Measurements from ENCODE around the gene ZSCAN12.
"Not testable (repeated sequence)": the region's sequence is repeated elsewhere in the genome, so short reads cannot be mapped to it uniquely, and the experiment has no call there.

Gene ZSCAN12

DNA sequence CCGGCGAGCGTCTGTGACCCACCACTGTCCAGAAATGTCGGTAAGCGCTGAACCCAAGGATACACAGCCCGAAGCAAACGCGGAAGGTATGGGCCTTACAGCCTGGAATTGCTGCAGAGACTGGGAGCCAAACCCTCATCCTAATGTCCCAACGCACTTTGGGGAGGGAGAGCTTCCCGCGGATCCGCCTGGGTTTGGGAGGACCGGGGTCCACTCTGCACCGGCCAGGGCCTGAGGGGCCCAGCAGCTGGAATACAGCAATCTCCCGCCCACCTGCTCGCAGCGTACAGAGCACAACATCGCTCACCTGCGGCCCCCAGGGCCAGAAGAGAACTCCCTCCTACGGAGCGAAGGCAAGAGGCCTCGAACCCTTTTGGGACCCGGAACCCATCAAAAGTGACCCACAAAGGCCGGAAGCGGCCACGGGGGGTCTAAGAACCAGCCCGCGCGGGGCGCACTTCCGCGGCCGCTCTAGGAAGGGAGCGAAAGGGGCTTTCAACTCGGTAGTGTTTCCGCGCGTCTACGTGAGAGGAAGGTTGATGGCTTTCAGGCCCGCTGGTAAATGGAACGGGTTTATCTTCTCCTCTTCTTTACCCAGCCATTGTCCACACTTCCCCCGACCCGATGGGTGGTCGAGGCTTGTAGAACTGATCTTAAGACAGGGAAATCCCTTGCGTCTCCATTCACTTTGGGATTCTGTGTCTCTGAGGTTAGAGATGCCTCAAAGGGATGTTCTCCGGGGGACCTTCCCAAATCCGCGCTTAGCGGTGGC lies at the start of gene ZSCAN12:
Gene ZSCAN12, minus strand, starts transcription at position 398 of the 772 bp plus-strand sequence. CDS start 1,342 bp downstream, outside the sequence.
- in situ Hi-C loops (cut with MboI; ENCODE audit: low sequenced_read_pairs), result no loop called here

DNA sequence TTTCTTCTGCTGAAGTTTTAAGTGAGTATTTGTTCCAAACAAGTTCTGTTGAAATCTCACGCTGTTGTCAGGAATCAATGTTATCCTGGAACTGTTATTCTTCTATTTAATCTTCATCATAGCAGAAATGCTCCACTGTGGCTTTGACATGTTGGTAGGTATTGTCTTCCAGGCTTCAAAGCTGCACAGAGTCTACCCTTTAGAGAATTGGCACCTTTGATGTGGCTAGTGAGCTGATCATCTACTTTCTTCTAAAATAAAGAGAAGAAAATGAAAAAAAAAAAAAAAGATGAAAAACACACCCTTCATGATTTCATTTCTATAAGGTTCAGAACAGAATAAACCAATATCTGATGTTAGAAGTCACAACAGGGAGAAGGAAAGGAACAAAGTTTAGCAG lies 49.5 kb upstream of the ZSCAN12 start:
- in situ Hi-C loops (cut with MboI; ENCODE audit: low sequenced_read_pairs), result no loop called here

DNA sequence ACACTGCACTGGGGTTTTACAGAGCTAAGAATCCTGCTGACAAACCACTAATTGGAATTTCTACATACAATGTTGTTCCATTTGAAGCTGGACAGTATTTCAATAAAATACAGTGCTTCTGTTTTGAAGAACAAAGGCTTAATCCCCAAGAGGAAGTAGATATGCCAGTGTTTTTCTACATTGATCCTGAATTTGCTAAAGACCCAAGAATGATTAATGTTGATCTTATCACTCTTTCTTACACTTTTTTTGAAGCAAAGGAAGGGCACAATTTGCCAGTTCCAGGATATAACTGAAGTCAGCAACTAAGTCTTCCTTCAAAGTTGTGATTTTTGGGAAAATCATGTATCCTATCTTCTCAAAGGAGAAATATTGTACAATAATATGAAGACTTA lies 48.0 kb upstream of the ZSCAN12 start:
- in situ Hi-C loops (cut with MboI; ENCODE audit: low sequenced_read_pairs), result not testable (repeated sequence)

DNA sequence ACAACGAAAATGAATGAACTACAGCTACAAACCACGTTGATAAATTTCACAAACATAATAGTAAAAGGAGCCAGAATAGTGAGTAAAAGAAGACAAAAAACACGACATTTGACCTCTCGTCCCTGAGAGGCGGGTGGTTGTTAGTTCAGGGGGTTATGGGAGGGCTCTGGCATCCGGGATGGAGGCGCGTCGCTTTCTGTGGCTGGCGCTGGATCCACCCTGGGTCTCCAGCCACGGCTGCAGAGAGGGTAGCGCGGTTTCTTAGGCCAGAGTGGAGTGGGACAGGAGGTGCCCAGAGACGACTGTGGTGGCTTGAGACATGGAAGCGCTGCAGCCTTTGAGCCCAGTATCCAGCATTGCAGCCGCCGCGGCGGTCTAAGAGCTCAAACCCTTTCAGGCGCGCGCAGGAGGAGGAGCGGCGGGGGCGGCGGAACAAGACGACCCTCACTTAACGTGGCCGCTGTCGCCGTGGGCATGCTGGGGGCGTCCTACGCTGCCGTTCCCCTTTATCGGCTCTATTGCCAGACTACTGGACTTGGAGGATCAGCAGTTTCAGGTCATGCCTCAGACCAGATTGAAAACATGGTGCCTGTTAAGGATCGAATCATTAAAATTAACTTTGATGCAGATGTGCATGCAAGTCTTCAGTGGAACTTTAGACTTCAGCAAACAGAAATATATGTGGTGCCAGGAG lies 47.4 kb upstream of the ZSCAN12 start:
- in situ Hi-C loops (cut with MboI; ENCODE audit: low sequenced_read_pairs), result no loop called here

DNA sequence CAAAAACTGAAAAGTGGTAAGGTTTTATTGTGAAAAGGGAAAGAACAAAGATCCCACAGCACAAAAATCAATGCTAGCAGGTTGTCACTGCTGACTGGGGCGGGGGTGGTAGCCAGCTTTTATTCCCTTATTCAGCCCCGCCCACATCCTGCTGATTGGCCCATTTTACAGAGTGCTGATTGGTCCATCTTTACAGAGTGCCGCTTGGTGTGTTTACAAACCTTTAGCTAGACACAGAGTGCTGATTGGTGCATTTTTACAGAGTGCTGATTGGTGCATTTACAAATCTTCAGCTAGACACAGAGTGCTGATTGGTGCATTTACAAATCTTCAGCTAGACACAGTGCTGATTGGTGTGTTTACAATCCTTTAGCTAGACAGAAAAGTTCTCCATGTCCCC lies 45.2 kb upstream of the ZSCAN12 start:
- in situ Hi-C loops (cut with MboI; ENCODE audit: low sequenced_read_pairs), result not testable (repeated sequence)

DNA sequence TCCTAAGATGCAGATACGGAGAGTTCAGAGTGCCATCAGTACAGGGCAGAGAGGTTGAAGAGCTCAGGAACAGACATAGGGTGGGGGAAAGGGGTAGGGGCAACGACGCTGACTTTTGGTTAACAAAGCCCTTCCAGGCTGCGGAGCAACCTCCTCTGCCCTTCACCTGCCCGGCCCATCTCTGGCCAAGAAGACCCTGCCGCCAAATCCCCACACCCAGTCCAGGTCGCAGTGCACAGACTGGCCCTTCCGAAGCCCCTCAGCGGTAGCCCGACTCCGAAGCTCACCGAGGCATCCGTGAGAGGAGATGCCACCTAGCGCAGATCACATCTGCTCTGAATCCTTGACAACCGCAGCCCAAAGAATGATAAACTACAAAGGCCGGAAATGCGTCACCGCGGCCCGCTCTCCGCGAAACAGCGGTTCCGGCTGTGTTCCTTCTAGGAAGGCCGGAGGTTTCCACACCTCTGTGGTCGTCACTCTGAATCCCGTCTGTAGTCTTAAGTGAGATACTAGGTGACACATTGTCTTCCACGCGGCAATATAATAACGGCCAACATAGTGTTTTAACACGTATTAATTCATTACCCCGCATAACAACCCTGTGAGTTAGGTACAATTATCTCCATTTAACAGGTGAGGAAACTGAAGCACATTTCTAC lies 43.7 kb upstream of the ZSCAN12 start, which contains the start of gene ZSCAN23:
Gene ZSCAN23, minus strand, starts transcription at position 380 of the 662 bp plus-strand sequence. CDS start 7,225 bp downstream, outside the sequence.
- in situ Hi-C loops (cut with MboI; ENCODE audit: low sequenced_read_pairs), result no loop called here

DNA sequence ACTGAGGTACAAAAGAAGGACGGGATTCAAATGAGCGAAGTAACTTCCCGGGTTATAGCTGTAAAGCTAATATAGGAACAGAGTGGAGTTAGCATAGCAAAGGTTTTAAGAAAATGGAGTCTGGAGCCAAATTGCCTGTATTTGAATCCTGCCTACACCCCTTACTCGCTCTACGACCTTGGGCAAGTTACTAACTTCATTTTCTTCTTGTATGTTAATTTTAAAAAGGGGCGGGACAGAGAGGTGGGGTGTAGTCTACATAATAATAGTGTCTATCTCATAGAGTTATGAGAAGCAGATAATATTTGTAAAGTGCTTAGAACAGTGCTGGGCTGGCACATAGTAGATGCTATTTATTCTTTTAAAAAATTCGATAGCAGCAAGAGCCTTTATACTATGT lies 43.0 kb upstream of the ZSCAN12 start:
- in situ Hi-C loops (cut with MboI; ENCODE audit: low sequenced_read_pairs), result no loop called here

DNA sequence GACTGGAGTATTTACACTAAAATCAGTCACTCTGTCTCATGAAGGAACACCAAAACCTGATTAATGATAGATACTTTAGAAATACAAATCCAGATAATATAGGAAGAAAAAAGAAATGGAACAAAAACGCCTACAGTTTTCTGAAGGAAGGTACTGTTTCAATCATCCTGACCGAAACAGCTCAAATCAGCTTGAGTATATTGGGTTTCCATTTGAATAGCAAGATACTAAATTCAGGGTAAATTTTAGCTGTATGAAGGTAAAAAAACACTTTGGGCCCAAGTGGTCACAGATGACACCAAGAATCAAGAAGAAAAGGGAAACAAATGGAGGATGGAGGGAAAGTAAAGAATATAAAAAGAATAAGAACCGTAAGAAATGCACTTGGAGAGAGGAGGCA lies 36.9 kb upstream of the ZSCAN12 start:
- in situ Hi-C loops (cut with MboI; ENCODE audit: low sequenced_read_pairs), result no loop called here

DNA sequence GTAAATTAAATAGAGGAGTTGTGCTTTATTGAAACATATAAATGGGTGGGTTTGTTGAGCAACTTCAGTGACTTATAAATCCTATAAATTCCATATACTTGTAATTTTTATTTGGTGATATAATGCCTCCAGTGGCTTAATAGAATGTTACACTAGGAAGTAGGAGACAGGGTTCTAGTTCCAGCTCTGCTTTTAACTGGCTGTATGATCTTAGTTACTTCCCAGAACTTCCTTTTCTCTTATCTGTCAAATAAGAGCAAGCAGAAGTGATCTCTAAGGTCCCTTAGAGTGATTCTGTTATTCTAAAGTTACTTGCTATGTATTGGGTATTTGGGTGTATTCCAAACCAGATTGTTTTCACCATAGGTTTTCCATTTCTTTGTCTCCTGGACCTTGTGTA lies 33.6 kb upstream of the ZSCAN12 start:
- in situ Hi-C loops (cut with MboI; ENCODE audit: low sequenced_read_pairs), result no loop called here

DNA sequence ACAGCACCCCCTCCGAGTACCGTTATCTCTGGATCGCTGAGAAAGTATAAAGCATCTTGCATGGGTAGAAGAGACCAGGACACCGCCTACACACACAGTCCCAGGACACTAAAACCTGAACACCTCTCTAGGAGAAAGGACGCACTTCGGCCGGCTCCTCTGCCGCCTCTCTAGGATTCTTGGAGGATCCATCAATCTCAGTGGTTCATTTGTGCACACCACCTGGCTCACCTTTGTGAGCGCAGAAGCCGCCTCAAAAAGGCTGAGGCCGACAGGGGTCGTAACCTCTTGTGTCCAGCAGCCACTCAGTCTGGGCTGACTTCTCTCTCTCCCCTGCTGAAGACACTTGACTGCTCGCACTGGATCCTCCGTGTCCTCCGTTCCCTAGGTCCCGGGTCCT lies 30.2 kb upstream of the ZSCAN12 start:
- in situ Hi-C loops (cut with MboI; ENCODE audit: low sequenced_read_pairs), result no loop called here

DNA sequence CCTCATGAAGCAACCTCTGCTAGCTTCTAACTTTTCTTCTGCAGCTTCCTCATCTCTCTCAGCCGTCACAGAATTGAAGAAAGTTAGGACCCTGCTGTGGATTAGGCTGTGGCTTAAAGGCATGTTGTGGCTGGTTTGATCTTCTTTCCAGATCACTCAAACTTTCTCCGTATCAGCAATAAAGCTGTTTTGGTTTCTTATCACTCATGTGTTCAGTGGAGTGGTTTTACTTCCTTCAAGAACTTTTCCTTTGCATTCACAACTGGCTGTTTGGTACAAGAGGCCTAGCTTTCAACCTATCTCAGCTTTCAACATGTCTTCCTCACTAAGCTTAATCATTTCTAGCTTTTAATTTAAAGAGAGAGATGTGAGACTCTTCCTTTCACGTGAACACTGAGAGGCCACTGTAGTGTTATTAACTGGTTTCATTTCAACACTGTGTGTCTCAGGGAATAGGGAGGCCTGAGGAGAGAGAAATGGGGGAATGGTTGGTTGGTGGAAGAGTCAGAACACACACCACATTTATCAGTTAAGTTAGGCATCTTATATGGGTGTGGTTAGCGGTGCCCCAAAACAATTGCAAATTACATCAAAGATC lies 26.5 kb upstream of the ZSCAN12 start:
- in situ Hi-C loops (cut with MboI; ENCODE audit: low sequenced_read_pairs), result no loop called here

DNA sequence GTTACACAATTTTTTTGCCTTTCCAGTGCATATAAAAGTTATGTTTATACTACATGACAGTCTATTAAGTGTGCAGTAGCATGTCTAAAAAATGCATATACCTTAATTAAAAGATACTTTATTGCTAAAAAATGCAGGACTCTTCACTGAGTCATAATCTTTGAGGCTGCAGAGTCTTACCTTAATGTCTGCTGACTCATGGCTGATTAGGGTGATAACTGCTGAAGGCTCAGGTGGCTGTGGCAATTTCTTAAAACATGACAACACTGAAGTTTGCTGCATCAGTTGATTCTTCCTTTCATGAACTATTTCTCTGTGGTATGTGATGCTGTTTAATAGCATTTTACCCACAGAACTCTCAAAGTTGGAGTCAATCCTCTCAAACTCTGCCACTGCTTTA lies 24.6 kb upstream of the ZSCAN12 start:
- in situ Hi-C loops (cut with MboI; ENCODE audit: low sequenced_read_pairs), result no loop called here

DNA sequence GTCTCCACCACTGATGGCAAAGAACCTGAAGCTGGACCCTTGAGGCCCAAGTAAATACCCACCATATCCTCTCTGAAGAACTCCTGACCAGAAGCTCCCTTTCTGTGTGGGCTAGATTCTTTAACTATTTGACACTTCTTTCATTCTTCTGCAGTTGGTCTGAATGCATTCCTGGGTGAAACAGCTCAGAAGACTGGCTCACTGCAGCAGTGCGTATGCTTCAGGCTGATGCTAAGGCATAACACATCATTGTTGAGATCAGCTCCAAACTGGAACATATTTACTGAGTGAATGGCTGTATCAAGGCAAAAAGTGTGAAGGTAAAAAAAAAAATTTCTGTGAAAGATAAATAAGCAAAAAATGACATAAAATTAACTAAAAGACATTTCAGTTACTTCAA lies 24.0 kb upstream of the ZSCAN12 start:
- in situ Hi-C loops (cut with MboI; ENCODE audit: low sequenced_read_pairs), result no loop called here

DNA sequence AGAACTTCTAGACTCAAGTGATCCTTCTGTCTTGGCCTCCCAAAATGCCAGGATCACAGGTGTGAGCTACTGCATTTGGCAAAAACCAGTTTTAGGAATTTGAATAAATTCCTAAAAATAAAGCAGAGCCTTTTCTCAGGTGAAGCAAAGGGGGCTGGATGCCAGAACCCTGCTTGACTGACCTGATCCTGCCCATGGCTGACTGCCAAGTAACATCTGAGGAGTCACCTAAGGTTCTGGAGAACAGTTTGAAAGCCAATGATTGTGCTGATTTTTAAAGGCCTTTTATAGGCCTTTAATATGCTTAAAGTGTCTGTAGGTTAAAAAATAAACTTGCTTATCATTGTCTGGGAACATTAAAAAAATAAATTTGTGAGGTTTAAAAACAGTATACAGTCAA lies 14.1 kb upstream of the ZSCAN12 start:
- in situ Hi-C loops (cut with MboI; ENCODE audit: low sequenced_read_pairs), result no loop called here

DNA sequence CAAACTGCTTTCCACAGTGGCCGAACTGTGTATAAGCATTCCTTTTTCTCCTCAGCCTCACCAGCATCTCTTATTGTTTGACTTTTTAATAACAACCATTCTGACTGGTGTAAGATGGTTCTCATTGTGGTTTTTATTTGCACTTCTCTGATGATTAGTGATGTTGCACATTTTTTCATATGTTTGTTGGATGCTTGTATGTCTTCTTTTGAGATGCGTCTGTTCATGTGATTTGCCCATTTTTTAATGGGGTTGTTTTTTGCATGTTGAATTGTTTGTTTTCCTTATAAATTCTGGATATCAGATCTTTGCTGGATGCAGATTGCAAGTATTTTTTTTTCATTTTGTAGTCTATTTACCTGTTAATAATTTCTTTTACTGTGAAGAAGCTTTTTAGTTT lies 11.2 kb upstream of the ZSCAN12 start:
- in situ Hi-C loops (cut with MboI; ENCODE audit: low sequenced_read_pairs), result no loop called here

DNA sequence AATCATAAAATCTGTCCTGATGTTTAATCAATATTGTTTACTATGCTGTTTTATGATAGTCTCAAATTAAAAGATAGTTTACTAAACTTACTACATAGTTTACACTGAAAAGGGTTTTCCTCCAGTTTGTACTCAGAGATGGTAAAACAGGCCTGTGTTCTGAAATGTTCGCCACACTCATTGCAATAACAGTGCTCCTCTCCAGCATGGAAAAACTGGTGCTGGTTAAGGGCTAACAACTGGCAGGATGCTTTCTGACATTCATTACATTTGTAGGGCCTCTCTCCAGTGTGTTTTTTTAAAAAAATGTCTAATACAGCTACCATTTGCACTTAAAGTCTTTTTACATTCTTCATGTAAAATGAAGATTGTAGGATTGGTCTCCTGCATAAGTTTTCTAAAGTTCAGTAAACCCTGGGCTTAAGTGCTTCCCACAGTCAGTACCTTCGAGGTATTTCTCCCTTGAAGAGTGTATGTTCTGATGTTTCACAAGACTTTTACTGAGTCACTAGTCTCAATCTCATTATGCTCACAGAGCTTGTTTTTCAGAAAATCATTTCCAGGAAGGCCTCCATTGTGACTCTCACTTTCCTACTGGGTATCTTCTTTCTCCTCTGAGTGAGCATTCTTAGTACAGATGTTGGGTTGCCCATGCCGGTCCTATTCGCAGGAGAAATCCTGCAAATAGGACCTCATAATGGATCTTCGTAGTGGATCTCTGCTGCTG lies 8.7 kb upstream of the ZSCAN12 start:
- in situ Hi-C loops (cut with MboI; ENCODE audit: low sequenced_read_pairs), result no loop called here

DNA sequence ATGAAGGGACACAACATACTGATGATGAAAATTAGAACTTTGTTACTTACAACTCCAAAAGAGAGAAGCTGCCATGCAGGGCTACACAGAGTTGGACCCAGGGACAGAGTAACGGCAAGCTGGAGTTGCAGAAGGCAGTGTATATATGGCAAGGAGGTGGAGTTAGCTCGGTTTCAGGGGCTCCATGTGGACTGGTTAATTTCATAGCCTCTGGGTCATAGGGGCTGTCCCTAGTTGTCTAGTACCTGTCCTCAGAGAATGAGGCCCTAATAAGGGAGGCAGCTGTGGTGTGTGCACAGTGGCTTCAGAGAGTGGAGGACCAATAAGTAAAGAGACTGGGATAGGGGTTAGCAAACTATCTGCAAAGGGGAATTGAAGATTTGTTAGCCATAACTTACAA lies 7.9 kb upstream of the ZSCAN12 start:
- in situ Hi-C loops (cut with MboI; ENCODE audit: low sequenced_read_pairs), result no loop called here

DNA sequence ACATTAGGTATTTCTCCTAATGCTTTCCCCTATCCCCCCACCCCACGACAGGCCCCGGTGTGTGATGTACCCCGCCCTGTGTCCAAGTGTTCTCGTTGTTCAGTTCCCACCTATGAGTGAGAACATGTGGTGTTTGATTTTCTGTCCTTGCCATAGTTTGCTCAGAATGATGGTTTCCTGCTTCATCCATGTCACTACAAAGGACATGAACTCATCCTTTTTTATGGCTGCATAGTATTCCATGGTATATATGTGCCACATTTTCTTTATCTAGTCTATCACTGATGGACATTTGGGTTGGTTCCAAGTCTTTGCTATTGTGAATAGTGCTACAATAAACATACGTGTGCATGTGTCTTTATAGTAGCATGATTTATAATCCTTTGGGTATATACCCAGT lies 4.4 kb upstream of the ZSCAN12 start:
- in situ Hi-C loops (cut with MboI; ENCODE audit: low sequenced_read_pairs), result not testable (repeated sequence)

DNA sequence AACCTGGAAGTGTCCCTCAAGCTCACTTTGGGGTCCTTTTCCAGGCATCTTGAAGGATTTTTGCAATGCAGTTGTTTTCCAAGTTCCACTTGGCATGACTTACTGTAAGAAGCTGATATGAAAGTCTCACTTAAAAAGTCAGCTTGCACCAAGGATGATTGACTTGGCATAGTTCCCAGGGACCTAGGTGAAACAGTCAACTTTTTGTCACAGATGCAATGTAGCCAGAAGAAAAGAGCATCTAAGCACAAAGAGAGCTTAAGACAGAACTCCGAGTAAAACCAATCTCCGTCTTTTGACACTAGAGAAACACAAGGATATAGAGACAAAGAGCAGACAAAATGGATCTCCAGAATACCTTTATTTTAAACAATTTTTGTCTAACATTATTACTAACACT lies 2.6 kb upstream of the ZSCAN12 start:
- in situ Hi-C loops (cut with MboI; ENCODE audit: low sequenced_read_pairs), result no loop called here

DNA sequence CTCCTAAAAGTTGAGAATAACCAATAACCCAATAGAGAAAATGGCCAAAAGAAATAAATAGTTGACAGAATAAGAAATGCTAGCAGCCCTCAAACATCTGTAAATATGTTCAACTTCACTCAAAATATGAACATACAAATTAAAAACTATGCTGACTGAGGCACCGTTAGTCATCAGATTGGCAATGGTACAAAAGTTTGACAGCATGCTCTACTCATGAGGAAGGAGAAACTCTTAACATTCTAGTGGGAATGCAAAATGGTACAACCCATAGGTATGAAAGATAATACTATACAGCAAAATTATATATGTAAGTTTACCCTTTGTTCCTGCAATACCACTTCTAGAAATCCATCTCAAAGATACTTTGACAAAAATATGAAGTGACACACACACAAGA lies 1.6 kb upstream of the ZSCAN12 start:
- in situ Hi-C loops (cut with MboI; ENCODE audit: low sequenced_read_pairs), result no loop called here

DNA sequence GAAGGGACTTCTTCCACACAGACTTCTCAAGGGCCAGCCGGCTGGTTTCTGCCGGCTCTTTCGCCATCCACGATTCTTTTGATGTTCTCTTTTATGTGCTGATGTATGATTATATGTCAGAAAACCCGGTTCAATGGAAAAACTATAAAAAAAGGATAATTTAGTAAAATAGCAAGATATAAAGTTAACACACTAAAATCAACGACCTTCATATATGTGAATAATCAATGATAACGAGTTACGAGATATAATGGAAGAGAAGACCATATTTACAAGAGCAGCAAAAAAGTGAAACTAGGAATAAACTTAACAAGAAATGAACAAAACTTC lies 540 bp upstream of the ZSCAN12 start:
- in situ Hi-C loops (cut with MboI; ENCODE audit: low sequenced_read_pairs), result no loop called here
